Glomerular endothelial cell (primary cell): ENCODE results near the gene SPDYA. TPM values are rescaled to one million over a fixed set of nuclear protein-coding genes. Genes with fewer than 3 reads are reported as not detected.

Experiments used
- DNase-seq: peaks from one replicate; pipeline ENCODE4 v3.0.0-alpha.2; 2011; ENCODE audit warnings: low read depth, low spot score; ENCODE audit errors: extremely low read depth
- total RNA-seq: library from RNA; depleted of rRNA; stranded (reverse); fragments of >200 nt; gene quantifications from 2 replicates; pipeline ENCODE4 v1.2.3, GENCODE V29; 2015

Gene SPDYA
- total RNA-seq, 1 donor from 2014 or later = not detected

DNA sequence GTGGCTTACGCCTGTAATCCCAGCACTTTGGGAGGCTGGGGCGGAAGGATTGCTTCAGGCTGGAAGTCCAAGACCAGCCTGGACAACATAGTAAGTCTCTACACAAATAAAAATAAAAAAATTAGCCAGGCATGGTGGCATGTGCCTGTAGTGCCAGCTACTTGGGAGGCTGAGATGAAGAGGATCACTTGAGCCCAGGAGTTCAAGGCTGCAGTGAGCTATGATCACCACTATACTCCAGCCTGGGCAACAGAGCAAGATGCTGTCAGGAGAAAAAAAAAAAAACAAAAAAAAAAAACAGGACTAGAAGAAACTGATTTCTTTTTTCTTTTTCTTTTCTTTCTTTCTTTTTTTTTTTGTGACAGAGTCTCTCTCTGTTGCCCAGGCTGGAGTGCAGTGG lies 13.6 kb downstream of the SPDYA start:
- DNase-seq = no peak

DNA sequence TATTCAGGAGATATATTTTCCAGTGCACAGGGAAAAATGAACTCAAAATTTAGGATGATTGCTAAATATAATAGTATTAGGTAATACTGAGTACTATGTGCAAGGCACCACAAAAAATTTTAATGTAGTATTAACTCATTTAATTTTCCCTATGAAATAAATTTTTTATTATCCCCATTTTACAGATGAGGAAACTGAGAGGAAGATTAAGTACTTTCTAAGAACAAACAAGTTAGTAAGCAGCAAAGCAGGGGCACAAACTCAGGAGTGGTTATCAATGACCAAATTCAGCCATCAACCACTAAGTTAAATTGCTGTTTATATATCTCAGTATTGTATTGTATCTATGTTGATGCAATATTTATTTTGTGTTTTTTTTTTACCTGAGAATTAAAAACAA lies 14.2 kb downstream of the SPDYA start:
- no peak for DNase-seq

DNA sequence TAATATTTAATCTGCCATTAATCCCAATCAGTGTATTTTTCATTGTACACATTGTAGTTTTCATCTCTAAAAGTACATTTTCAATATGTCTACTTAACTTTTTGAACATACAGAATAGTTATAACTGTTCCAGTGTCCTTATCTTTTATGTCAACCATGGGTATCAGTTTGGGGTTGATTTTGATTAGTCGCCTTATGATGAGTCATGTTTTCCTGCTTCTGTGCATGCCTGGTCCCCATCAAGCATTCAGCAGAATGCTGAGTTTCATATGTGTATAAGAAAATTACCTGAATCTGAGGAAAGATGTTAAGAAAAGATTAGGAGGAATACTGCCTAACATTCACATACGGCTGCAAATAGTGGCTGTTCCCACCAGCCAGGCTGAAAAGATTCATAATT lies 17.7 kb downstream of the SPDYA start:
- no peak for DNase-seq

- no peak for DNase-seq
These were observed 23.3 kb downstream of the SPDYA start for GRCh38 chr2:28833740-28834470.

DNA sequence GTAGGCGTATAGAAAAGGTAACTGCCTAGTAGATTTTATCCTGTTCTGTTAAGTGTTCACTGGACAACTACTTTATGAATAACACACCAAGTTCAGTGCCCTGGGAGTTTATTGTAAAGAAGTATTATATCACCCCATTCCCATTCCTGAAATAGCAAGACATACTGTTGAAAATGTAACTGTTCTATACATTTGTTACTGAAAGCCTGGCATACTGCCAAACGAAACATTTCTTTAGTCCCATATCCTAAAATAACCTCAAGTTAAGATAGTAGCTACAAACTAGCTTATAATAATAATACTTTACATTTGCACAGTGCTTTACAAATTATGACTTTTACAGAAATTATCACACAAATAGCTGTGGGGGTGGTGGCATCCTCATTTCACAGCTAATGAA lies 25.1 kb downstream of the SPDYA start:
- no peak for DNase-seq

- DNase-seq = no peak
These were observed 28.3 kb downstream of the SPDYA start for GRCh38 chr2:28838971-28839370.

- no peak for DNase-seq
These were observed 31.4 kb downstream of the SPDYA start for GRCh38 chr2:28842042-28842441.

GRCh38 chr2:28855193-28855592 lies 44.6 kb downstream of the SPDYA start:
- no peak for DNase-seq

DNA sequence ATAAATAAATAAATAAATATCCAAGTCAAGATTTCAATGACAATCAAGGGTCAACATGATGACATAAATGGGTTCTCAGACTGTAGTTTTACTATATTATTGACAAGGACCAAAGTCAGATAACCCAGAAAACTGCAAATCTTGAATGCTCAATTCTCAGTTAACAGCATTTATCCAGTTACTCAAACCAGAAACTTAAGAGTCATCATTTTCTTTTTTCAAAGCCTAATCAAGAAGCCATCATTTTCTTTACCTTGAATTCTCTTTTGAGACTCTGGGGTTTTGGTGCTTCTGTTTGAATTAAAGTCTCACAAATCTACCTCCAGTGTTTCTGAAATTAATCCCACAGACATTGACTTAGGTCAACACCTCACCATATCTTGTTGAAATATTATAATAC lies 45.3 kb downstream of the SPDYA start:
- no peak for DNase-seq

- no peak for DNase-seq
These were observed 58.0 kb downstream of the SPDYA start for GRCh38 chr2:28868611-28869010.

- DNase-seq = peak; percentile 2
These were observed 59.0 kb downstream of the SPDYA start for GRCh38 chr2:28869494-28870145.

DNA sequence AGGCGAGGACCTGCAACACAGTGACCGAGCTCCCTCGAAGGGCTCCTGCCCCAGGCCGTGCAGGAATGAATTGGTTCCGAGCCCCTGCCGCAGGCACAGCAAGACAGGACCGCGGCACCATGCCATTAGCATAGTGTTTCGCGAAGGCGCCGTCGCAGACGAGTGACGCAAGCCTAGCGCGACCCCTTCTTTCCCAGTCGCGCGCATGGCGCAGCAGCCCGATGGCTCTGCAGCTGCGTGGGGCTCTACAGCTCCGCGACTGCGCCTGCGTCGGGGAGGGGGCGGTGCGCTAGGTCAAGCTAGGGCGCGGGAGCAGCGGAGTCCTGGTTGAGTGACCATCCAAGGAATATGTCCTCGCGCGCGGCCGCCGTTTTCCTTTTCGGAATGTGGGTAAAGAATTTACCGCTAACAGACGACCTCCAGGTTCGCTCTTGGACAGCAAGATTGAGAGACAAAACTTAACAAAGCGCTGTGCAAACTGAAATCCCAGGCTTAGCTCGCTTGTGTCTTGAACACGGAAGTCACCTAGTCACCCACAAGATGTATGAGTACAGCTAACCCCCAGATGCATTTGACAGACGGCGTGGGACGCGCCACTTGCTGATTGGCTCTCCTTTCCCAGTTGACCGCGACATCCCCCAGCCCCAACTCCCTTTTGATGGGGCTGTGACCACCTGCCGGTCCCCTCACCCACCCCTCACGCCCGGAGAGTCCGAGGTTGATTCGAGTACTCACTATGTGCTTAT lies 59.7 kb downstream of the SPDYA start, which contains the start of gene TRMT61B:
Gene TRMT61B, minus strand, starts transcription at position 164 of the 746 bp plus-strand sequence. Its CDS starts 32 bp downstream, at position 132.
- peak; percentile 68 for DNase-seq

DNA sequence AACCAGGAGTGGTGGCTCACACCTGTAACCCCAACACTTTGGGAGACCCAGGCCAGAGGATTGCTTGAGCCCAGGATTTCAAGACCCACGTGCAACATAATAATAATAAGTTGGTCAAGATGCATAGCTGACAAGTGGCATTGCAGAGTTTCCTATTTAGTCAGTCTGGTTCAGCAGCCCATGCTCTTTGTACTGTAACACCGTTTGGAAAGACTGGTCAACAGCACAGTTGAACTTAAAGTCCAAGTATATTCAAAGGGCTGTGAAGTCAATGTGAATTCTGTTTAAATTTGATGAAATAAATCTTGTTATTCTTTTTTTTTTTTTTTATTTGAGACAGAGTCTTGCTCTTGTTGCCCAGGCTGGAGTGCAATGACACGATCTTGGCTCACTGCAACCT lies 61.0 kb downstream of the SPDYA start:
- no peak for DNase-seq

GRCh38 chr2:28880193-28880592 lies 69.6 kb downstream of the SPDYA start:
- DNase-seq = no peak

DNA sequence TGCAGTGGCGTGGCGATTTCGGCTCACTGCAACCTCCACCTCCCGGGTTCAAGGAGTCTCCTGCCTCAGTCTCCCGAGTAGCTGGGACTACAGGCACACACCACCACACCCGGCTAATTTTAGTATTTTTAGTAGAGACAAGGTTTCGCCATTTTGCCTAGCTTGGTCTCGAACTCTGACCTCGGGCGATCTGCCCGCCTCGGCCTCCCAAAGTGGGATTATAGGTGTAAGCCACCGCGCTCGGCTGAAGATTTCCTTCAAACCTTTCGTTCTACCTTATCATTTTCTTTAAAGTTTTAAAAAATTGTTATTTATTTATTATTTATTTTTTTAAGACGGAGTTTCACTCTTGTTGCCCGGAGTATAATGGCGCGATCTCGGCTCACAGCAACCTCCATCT lies 82.9 kb downstream of the SPDYA start:
- no peak for DNase-seq

DNA sequence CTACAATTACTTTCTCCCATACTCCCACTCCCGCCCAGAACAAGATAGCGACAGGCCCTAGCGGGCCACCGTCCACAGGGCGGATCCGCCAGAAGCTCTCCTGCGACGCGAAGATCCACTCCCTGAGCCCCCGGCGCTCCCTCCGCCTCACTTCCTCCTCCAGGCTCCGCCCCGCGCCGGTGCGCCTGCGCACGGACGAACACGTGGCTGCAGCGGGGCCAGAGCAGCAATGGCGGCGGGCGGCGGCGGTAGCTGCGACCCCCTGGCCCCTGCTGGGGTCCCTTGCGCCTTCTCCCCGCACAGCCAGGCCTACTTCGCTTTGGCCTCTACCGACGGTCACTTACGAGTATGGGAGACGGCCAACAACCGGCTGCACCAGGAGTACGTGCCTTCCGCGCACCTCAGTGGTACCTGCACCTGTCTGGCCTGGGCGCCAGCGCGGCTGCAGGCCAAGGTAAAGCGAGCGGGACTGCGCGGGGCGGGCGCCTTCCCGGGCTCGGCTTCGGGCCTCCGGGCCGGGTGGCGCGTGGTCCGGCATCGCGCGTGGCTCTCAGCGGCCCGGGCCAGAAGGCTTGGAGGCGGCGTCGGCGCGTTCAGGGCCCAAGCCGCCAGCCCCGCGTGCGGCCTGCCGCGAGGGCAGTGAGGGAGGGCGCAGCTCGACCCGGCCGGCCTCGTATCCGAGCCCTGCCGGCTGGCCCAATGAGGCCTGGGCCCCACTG lies 84.0 kb downstream of the SPDYA start, which contains the start of gene WDR43:
Gene WDR43, plus strand, starts transcription at position 198 of the 719 bp plus-strand sequence. Its CDS starts 32 bp downstream, at position 230.
- peak; percentile 91 for DNase-seq

DNA sequence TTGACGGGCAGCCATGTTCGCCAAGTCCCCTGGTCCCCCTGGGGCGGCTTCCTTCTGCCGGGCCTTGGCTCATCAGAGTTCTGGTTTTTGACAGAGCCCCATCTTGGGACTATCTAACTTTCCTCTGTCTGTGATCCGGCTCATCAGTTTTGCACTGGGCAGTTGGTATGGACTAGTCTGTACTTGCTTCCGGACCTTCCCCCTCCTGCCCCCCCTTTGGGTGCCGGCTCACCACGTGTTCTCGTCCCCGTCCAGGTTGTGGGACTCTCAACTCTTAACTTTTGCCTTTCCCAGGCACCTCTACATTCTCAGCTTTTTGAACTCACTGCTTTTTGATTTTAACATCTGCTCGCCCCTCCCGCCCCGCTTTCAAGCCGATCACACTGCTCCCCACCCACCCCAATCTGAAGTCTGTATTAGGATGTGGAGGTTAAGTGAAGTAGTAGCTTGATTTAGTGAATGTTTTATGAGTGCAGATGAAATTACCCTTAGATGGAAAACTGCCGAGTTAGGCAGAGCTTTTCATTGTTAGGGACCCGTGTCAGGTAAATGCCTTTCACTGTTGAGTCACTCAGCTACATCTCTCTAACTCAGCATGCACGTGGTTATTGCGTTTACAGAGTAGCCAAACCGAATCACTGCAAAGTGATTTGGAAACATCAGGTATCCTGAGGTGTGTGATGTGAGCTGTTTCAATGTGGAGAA lies 84.7 kb downstream of the SPDYA start:
- peak; percentile 25 for DNase-seq

DNA sequence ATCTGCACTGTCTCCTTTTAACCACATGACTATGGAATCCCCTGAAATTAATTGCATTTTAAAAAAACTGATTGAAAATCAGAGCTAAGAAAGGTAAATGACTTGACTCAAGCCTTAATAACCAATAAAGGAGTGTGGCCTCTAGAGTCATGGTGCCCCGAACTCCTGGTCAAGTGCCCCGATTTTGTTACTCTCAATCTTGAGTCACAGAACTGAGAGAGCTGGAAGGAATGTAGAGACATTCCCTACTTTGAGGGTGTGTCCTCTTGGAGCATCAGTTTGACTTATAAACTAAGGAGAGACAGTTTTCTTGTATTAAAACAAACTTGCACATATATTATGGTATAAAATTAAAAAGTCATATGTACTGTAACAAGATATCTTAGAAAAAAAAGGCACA lies 86.3 kb downstream of the SPDYA start:
- DNase-seq = no peak

GRCh38 chr2:28898048-28898447 lies 87.4 kb downstream of the SPDYA start:
- DNase-seq = no peak
